Neural progenitor cell (in vitro differentiated cells): ENCODE measurements around the gene LY86.

Experiments
- CTCF ChIP-seq: fragments of 200-600 bp; sonication (generic); IDR thresholded peaks from 2 replicates; pipeline ENCODE4 v1.5.1; 2017; ENCODE audit warnings: antibody characterized with exemption, mild to moderate bottlenecking
- EZH2phosphoT487 ChIP-seq: fragments of 200-600 bp; sonication (generic); IDR thresholded peaks from 2 replicates; pipeline ENCODE4 v1.6.1; 2017; ENCODE audit warnings: antibody characterized with exemption

DNA sequence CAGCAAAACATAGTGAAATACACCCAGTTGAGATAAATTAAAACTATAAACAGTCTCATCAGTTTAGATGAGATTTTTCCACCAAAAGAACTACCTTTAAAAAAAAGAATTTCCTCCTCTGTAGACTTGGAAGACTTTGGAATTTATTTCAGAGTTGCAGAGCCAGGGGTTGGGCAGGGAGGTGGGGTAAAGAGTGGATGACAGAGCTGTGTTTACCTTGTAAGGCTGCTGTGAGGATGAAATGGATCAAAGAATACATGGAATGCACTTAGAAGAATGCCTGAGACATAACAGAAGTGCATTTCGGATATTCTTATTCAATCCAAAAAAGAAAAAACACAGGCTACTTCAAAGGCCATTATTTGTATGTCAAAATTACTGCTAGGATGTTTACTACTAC lies 6.4 kb upstream of the LY86 start:
- TF ChIP-seq CTCF (no peak), EZH2phosphoT487 (no peak)
